Activated CD4-positive, CD25-positive, alpha-beta regulatory T cell (primary cell): ENCODE results near the gene SAXO2.
A peak's percentile ranks its signal among the peaks of the same experiment; 100 is the strongest.
"Not testable (repeated sequence)": the region's sequence is repeated elsewhere in the genome, so short reads cannot be mapped to it uniquely, and the experiment has no call there.

ENCODE experiments used
- DNase-seq, 4 experiments: peaks; one replicate each; lab custom pipeline; 2025; lab: John Stamatoyannopoulos, UW

The SAXO2 gene, protein sequence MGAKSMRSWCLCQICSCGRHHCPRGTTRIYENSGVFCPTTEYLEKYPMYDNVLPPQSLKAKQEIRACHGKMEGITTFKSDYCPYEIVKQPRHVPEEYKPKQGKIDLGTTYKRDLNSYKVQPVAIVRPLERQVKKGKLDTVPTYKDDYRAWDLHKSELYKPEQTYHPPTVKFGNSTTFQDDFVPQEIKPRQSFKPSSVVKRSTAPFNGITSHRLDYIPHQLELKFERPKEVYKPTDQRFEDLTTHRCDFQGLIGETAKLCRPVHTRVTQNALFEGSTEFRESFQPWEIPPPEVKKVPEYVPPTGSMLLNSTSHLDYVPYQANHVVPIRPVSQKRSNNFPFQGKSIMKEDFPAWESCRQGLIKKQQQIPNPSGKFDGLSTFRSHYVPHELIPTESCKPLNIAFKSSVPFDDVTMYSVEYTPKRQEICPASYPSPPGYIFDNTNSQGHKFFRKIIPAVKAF

DNA sequence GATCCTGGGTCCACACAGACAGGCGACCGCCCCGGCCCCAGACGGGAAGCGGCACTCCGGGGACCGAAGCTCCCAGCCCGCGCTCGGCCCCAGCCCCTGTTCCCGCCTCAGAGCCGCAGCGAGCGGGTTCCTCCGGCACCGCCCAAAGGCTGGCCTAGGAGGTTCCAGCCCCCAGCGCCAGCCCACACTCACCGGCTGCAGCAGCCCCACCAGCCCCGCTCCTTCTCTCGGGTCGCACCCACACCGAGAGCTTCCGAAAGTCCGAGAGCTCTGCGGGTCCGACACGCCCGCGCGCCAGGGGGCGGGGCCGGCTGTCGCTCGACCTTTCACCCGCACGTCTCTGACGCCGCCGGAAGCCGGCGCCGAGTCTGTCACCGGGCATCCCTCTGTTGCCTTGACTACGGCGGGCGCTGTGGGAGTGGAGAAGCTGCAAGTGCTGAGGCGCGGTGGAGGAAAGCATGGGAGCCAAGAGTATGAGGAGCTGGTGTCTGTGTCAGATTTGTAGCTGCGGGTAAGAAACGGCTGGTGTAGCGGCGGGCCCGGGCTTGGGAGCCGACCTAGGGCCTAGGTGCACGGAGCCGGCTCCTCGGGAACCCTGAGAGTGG, at the start of gene SAXO2, which contains the start of gene EFL1:
SAXO2 (plus strand) TSS at position 397 of the 605 bp plus-strand sequence; CDS start at position 459, 62 bp downstream.
EFL1 (minus strand) TSS at position 313 of the 605 bp plus-strand sequence. CDS start 956 bp downstream, outside the sequence.
- peak; percentile 78 to 83 (median 80) for DNase-seq

DNA sequence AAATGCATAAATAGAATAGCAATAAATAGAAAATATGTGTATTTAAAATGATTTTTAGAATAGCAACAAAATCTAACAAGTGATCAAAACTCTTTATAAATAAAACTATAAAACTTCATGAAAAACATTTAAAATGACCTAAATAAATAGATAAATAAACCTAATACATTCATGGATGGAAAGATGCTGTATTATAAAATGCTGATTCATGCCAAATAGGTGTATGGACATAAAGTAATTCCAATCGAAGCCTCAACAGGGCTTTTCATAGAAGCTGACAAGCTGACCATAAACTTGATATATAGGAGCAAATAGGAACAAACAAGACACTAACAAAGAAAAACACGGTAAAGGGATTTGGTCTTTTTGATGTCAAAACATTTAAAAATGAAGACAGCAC, 46.5 kb upstream of the SAXO2 start:
- DNase-seq, result not testable (repeated sequence)

DNA sequence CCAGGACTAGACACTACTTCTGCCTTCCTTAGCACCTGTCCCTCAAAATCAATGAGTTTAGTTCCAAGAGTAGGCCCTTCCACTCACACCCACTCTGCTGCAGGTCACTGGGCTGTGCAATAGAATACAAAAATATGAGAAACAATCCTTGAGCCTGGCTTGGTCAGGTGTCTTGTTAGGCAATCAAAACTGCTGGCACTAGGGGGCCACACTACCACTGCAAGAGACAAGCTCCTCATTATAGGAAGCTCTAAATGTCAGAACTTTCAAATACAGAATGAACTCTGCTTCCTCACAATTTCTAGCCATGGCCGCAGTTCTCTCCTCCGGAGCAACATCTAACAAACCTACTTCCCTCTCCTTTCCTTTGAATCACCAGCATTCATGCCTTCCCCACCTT, 41.1 kb upstream of the SAXO2 start:
- DNase-seq, result not testable (repeated sequence)

DNA sequence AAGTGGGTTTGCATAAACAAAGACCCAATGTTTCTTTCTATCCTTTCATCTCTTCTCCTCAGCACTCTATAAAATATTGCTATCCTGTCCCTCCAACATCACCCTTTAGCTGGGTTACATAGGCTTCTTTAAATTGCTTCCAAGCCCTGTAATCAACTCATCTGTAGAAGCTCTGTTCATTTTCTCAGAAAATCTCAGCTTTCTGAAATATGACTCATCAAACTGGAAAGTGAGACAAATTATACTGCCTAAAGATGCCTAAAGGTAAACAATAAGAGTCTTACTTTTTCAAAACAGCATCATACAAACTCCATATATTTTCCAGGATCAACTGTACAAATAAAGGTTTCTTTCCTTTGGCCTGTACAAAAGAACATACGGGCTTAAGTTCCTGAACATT, 33.9 kb upstream of the SAXO2 start:
- no peak for DNase-seq

DNA sequence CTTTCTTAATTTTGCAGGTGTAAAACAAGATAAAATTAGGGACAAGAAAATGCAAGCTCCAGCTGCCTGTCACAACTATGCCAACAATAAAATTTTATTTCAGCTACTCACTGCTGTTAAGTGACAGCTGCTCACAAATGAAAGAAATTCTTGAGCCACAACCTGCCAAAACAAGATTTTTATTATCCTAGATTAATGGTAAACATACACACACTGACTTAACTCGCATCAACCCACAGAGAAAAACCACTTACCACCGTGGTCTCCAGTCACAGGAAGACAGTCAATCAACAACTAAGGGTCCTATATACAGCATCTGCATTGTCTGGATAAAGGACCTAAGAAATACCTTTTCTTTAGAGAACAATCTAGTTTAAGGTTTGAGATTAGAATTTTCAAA, 31.4 kb upstream of the SAXO2 start:
- DNase-seq, result no peak

DNA sequence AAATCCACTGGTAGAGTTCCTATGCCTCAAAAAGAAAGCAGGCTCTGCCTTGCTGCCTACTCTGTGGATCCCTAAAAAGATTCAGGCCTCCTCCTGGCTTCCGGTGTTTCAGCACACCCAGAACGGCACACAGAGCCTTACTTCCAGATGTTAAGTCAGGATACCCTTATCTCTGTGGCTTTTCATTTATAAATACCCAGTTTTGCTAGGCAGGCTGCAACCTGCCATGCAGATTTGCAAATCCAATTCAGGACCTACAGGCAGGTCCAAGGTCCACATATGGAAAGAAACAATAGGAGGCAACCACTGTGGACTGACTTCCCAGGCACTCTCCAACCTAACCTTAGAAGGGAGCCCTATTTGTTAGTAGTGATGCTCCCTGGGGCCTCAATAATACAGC, 30.8 kb upstream of the SAXO2 start:
- DNase-seq, result no peak

DNA sequence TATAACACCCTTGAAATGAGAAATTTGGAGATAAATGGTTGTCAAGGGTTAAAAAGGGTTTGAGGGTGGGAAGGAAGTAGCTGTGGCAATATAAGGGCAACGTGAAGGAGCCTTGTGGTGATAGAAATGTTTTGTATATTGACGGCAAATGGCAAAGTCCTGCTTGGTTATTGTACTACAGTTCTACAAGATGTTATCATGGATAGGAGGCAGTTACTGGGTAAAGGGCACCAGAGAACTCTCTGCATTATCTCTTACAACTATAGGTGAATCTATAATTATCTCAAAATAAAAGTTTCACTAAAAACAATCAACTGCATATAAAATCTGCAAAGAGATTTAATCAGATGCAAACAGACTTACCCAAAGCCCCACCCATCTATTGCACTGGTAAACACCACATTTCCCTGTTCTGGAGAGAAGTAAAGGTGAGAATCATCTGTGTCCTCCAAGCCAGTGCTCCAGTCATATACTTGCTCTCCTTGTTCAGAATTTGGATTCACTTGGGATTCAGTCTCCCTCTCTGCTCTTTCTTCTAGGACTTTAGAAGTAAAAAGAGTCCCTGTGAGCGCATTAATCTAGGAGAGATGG, 24.6 kb upstream of the SAXO2 start:
- not testable (repeated sequence) for DNase-seq

DNA sequence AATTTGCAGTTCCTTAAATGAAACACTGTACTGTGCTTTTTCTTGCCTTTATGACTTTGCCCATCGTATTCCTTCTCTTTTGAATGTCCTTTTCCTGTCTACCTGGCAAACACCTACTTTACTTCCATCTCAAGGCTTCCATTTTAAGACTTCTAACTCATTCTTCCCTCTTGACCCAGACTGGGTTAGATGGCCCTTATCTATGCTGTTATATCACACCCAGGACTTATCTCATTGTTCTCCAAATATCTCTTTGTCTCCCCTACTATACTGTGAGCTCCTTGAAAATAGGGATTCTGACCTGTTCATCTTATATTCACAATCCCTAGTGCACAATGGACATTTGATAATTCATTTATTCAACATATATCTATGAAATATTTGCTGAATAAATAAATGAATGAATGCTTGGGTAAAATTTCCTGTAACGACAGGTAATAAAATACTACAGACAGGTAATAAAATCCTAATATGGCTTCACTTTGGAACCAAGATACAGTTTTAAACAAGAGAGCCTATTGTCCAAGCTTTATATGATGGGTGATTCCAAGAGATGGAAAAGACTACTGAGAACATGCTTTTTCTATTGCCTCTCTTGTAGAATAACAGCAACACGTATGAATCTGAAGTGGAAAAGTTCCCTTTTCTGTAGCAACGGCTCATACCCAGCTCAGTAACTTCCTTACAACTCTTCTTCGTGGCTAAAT, 22.8 kb upstream of the SAXO2 start:
- DNase-seq, result no peak

DNA sequence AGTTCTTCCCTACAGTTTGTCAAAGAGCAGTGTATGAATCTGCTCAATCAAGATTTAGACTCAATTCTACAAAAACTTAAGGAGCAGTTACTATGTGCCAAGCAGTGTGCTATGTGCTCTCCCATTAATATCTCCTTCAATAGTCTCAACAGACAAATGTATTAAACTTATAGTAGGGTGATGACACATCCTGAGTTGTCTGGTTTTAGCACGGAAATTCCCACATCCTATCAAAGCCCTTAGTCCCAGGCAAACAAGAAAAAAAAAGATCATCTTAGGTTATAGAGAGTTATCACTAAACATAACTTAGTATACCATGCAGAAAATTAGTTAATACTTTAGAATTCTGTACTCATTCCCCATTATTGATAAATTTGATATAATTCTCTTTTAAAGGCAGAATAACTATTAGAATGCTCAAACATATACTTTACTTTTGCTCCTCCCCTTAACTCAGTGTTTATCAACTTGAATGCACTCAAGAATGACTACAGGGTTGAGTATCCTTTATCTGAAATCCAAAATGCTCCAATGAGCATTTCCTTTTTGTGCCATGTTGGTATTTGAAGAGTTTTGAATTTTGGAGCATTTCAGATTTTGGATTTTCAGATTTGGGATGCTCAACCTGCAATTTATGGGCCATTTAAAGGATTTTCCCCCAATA, 20.6 kb upstream of the SAXO2 start:
- not testable (repeated sequence) for DNase-seq

DNA sequence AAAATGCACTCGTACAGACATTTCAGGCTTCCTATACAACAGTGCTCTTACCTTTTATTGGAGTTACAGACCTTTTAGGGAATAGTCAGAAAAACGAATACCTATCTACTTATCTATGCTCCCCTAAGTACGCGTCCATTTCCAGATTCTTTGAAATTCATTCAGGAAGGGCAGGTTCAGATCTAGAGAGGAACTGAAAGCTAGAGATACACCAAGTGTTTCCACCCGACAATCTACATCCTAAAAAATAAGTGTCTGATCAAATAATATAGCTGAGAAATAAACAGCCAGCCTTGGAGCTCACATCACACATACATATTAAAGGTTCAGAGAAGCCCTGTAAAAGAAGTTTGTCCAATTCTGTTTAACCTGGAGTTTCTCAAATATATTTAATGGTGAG, 19.0 kb upstream of the SAXO2 start:
- not testable (repeated sequence) for DNase-seq

DNA sequence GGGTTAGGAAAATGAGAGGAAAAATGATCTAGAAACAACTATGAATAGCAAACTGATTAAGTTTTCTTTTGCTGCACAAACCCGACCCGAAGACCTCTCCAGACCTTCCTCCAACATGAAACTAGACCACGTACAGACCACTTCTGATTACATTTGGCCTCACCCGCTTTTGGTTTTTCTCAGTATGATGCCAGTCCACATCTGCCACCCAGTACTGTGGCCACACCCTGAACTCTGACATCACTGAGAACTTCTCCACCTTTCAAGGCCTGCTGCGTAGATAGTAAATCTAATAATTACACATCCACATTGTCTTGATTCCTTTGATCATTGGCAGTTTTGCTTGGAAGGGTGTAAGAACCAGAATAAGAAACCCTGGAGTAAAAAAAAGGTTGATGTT, 16.7 kb upstream of the SAXO2 start:
- not testable (repeated sequence) for DNase-seq

DNA sequence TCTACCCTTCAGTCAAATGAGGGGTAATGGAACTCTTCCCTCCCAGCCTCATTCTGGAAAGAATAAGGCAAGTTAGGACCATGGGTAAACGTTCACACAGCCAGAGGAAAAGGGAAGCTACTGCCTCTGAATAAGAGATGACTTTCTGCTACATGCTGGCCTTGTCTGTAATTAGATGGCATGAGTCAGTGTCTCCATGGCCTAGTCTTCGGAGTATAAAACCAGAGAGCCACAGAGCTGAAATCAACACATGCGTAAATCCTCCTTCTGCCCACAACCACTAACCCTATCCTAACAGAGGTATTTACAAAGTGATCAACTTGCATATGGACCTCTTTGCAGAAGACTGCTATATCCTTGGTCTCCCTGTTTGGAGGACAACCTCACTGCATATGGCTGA, 14.4 kb upstream of the SAXO2 start:
- DNase-seq, result not testable (repeated sequence)

DNA sequence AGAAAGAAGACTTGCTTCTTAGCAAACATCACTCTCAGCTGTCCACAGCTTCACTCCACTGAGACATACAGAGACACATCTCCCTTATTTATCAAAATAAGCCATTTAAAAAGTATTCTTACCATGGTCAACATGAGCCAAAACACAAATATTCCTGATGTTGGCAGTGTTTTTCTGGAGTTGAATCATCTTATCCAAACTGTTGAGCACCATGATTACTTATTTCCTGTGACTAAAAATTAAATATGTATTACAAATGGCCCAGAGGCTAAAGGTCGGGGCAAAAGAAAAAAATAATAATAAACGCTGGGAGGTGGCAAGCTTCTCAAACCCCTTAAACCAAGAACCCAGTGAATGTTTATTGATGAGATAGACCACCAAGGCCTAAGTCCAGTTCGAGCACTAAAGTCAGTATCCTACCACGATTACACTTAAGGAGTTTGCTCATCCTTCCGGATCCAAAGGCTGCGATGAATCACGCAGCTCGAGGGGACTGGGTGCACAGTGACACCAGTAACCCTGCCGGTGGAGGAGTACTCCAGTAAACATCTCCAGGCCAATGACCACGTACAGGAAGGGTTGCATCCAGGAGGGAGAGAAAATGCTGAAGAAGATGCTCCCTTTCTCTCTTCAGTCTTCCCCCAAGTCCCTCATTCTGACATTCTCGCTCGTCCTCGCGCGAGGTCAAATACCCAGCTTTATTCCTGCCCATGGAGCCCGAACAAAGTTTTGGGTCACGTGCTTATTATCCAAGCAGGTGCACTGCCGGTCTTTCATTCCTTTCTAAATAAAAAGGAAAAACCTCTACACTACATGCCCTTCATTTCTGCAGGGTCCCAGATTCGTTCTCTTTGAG, 824 bp upstream of the SAXO2 start:
- DNase-seq, result peak in 1 of 4 experiments; percentile 3

DNA sequence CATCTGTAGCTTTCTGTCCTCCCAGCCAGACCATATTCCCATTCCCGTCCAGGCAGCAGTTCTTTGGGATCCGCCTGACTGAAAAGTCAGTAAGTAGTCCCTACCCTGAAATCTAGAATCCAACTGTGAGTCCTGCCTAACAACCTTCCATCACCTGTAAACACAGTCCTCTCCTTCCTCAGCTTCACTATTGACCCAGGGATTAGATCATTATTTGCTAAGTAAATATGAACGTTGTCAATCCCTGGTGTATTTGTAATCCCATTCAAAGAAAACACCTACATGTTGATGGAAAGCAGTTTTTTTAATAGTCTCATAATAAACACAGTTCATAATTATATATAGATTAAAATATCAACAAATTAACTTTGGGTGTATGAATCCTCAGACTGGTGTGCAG, 732 bp downstream of the SAXO2 start:
- no peak for DNase-seq

DNA sequence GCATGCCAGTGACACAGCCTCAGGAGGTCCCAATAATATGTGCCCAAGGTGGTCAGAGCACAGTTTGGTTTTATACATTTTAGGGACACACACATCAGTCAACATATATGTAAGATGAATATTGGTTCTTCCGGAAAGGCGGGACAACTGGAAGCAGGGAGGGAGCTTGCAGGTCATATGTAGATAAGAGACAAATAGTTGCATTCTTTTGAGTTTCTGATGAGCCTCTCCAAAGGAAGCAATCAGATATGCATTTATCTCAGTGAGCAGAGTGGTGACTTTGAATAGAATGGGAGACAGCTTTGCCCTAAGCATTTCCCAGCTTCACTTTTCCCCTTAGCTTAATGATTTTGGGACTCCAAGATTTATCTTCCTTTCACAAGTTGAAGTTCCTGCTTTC, 4.5 kb downstream of the SAXO2 start:
- DNase-seq, result not testable (repeated sequence)

DNA sequence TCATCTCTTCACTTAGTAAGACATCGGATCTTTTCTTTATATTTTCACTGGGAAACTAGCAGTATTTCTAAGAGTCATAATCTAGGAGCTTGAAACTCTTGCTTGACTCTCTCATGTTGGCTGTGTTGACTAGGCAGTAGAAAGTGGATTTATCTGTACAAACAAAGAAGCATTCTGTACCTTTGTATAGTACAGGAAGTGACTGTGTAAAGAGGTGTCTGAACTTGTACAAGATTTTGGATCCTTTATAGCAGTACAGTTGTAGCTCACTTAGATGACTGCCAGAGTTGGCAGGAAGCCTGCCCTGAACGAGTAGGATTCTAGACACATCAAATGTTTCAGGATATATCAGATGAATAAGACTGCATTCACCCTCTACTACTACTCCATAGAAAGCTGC, 5.8 kb downstream of the SAXO2 start:
- DNase-seq, result not testable (repeated sequence)

DNA sequence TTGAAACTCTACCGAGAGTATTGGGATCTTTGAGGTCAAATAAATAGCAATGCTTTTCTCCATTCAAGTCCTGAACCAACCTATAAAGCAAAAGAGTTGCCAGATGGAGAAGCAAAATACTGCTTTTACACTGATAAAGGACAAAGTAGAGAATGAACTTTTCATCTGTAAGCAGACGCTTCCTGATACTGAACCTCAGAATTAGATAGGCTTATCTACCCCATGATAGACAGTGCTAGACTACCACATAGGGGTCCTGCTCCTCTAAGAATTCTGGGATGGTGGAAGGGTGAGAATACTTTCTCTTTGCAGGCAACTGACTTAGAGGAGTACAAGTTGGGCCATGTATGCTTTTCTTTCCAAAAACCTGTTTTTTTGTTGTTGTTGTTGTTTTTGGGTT, 9.5 kb downstream of the SAXO2 start:
- no peak for DNase-seq

DNA sequence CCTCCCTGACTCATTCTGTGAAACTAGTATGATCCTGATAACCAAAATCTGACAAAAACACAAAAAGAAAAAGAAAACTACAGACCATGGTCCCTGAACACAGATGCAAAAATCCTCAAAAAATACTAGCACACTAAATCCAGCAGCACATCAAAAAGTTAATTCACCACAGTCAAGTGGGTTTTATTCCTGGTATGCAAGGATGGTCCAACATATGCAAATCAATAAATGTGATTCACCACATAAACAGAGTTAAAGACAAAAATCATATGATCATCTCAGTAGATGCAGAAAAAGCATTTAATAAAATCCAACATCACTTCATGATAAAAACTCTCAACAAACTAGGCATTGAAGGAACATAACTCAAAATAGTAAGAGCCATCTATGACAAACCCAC, 12.8 kb downstream of the SAXO2 start:
- DNase-seq, result no peak

DNA sequence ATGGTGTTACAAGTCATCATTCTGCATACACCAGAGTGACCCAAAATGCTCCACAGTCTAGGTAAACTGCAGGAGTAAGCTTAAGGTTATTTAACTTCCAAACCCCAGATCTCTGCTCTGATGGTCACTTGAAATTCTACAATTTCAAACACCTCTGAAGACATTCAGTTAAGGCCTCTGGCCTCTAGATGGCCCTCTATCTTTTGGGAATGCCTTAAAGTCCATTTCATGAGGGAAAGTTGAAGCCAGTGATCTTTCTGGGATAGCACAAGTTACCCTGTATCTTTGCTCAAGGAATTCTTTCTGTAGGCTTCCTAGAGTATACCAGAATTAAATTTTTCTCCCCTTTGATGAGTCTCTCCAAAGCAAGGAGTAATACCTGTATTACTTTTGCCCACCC, 18.7 kb downstream of the SAXO2 start:
- not testable (repeated sequence) for DNase-seq

DNA sequence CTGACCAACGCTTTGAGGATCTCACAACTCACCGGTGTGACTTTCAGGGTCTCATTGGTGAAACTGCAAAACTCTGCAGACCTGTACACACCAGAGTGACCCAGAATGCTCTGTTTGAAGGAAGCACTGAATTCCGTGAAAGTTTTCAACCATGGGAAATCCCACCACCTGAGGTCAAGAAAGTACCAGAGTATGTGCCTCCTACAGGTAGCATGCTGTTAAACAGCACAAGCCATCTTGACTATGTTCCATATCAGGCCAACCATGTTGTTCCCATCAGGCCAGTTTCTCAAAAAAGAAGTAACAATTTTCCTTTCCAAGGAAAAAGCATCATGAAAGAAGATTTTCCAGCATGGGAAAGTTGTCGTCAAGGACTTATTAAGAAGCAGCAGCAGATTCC, 19.8 kb downstream of the SAXO2 start:
- DNase-seq, result not testable (repeated sequence)

DNA sequence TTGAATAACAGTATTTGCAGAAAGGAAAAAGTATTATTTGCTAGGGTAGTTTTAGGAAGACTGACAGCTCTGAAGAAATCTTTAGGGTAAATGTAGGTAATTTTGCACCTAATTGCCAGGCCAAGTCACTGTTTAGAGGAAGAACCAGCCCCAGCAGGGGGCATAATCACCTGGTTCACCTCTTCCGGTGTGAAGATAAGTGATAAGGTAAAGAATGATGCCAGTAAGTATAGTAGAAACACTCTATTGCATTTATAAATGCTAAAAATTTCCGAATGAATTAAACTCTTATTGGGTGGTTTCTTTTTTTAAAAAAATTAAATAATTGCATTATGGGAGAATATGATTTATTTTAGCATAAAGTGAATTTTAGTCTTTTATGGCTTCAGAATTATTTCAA, 21.8 kb downstream of the SAXO2 start:
- not testable (repeated sequence) for DNase-seq
